Chondrocyte (in vitro differentiated cells): ENCODE data around the gene TMEM205. TPM values are rescaled to one million over a fixed set of nuclear protein-coding genes. Genes with fewer than 3 reads are reported as not detected.

Experiments
- DNase-seq: peaks from one replicate; pipeline ENCODE4 v3.0.0; 2021; ENCODE audit warnings: mixed read lengths, low spot score
- H3K27ac Mint-ChIP-seq: one replicate; pipeline ENCODE4 v1.8.0; 2021; ENCODE audit warnings: mild to moderate bottlenecking, moderate library complexity, mixed read lengths; ENCODE audit not compliant: unreplicated experiment
- H3K27me3 Mint-ChIP-seq: 2 replicates; pipeline ENCODE4 v1.8.0; 2021; ENCODE audit warnings: low read depth, mixed read lengths
- H3K36me3 Mint-ChIP-seq: 2 replicates; pipeline ENCODE4 v1.8.0; 2021; ENCODE audit warnings: low read depth, mixed read lengths
- H3K4me1 Mint-ChIP-seq: 2 replicates; pipeline ENCODE4 v1.8.0; 2021; ENCODE audit warnings: low read depth, mild to moderate bottlenecking, mixed read lengths
- H3K4me3 Mint-ChIP-seq: one replicate; pipeline ENCODE4 v1.8.0; 2021; ENCODE audit warnings: mild to moderate bottlenecking, moderate library complexity, mixed read lengths; ENCODE audit not compliant: unreplicated experiment
- H3K9me3 Mint-ChIP-seq: 2 replicates; pipeline ENCODE4 v1.8.0; 2021; ENCODE audit warnings: low read depth, mixed read lengths
- total RNA-seq: library from RNA; stranded (reverse); gene quantifications from 3 replicates; pipeline ENCODE4 v1.2.1, GENCODE V29; 2021
- TF ChIP-seq, protein P1 (sequence below): fragments of 200-600 bp; sonication (generic); IDR thresholded peaks from 2 replicates; pipeline ENCODE4 v1.5.0; 2021; ENCODE audit warnings: antibody characterized with exemption, mild to moderate bottlenecking, moderate library complexity

Gene TMEM205
- total RNA-seq, 1 donor from 2014 or later: 39.2 TPM

DNA sequence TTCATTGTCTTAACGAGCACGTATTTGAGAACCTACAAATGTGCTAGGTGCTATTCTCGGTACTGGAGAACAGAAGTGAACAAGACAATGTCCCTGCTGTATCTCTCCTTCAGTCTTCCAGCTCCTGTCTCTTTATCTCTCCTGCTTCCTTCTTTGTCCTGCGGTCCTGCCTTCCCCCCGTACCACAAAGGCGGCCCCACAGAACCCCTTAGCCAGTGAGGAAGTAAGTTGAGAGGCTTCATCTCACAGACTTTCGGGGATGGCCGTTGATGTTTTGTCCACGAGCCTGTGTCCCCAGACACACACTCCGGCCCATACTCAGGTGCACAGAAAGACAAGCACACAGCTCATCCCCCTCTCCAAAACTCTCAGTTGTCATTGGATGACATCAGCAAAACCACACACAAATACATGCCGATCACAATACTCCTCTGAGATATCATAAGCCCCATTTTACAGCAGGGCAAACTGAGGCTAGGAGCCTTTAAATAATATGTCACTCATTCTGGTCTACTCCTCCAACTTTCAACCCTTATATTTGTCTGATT is 27.9 kb upstream of the TMEM205 start:
- DNase-seq: no peak
- no peaks in the 10 kb centered on the region for H3K36me3 Mint-ChIP-seq
- peaks cover 28% of the 10 kb centered on the region for H3K4me1 Mint-ChIP-seq
- TF ChIP-seq, protein P1, sequence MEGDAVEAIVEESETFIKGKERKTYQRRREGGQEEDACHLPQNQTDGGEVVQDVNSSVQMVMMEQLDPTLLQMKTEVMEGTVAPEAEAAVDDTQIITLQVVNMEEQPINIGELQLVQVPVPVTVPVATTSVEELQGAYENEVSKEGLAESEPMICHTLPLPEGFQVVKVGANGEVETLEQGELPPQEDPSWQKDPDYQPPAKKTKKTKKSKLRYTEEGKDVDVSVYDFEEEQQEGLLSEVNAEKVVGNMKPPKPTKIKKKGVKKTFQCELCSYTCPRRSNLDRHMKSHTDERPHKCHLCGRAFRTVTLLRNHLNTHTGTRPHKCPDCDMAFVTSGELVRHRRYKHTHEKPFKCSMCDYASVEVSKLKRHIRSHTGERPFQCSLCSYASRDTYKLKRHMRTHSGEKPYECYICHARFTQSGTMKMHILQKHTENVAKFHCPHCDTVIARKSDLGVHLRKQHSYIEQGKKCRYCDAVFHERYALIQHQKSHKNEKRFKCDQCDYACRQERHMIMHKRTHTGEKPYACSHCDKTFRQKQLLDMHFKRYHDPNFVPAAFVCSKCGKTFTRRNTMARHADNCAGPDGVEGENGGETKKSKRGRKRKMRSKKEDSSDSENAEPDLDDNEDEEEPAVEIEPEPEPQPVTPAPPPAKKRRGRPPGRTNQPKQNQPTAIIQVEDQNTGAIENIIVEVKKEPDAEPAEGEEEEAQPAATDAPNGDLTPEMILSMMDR: no peak
- peak overlapping the region; percentile 8 for H3K27ac Mint-ChIP-seq
- H3K4me3 Mint-ChIP-seq: no peak overlapping the region
- H3K27me3 Mint-ChIP-seq: no peaks in the 10 kb centered on the region
- no peaks in the 10 kb centered on the region for H3K9me3 Mint-ChIP-seq

DNA sequence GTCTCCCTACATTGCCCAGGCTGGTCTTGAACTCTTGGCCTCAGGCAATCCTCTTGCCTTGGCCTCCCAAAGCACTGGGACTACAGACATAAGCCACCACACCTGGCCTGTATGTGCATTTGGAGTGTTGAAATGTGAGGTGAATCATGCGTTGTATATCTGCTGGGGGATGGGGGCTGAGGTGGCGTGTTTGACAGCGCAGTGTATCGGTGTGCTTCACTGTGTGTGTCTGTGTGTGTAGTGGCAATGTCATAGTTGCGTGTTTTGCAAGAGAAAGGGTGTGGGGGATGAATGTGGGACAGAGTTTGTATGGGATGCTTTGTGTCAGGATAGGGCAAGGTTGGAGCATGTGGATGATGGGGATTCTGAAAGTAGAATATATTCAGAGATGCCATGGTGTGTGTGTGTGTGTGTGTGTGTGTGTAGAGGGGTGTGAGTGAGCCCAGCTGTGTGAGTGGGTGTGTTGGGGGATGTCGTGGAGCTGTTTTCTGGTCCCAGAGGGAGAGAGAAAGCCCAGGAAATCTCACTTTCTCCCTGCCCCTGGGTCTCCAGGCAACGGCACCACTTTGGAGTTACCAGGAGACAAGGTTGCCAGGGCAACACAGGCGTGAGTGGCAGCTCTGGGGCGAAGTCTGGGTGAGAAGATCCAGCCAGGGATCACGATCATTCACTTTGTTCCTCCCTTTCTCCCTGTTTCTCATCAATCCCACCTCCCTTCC is 27.3 kb upstream of the TMEM205 start:
- peaks cover 22% of the 10 kb centered on the region for H3K4me1 Mint-ChIP-seq
- no peak for DNase-seq

DNA sequence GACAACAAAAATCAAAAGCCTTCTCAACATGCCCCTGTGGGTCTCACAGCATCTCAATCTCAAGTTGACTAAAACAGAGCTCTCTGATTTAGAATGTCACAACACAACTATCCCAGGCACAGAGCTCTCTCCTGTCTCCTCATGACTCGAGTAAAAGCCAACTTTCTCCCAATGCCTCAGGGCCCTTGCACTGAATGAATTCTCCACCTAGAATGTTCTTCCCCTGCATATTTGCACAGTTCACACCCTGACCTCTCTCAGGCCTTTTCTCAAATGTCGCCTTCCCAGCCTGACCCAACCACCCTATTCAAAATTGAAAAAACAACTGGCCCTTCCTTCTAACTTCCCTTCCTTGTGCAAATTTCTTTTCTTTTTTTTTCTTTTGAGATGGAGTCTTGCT is 24.7 kb upstream of the TMEM205 start:
- Mint-ChIP-seq H3K9me3 (no peaks in the 10 kb centered on the region), H3K36me3 (no peaks in the 10 kb centered on the region), H3K4me3 (no peak overlapping the region), H3K27ac (no peak overlapping the region), H3K27me3 (no peaks in the 10 kb centered on the region), H3K4me1 (peaks cover 3% of the 10 kb centered on the region)
- DNase-seq: no peak
- TF ChIP-seq, protein P1: no peak

More for the DNA sequence above, 27.3 kb upstream of the TMEM205 start:
- Mint-ChIP-seq H3K27ac (no peak overlapping the region), H3K36me3 (no peaks in the 10 kb centered on the region), H3K9me3 (no peaks in the 10 kb centered on the region), H3K27me3 (no peaks in the 10 kb centered on the region), H3K4me3 (no peak overlapping the region)
- TF ChIP-seq, protein P1: no peak

DNA sequence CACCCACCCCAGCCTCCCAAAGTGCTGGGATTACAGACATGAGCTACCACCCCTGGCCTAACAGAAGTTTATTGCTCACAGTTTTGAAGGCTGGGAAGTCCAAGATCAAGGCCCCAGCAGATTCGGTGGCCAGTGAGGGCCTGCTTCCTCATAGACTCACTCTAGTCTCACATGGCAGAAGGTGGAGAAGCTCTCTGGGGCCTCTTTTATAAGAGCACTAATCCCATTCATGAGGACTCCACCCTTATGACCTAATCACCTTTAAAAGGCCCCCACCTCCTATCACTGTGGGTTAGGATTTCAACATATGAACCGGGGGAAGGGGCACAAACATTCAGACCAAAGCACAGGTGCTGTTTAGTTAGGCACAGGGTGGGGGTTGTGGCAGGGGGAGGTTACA is 21.5 kb upstream of the TMEM205 start:
- DNase-seq: no peak
- no peaks in the 10 kb centered on the region for H3K4me1 Mint-ChIP-seq
- TF ChIP-seq, protein P1: no peak
- no peak overlapping the region for H3K27ac Mint-ChIP-seq
- H3K4me3 Mint-ChIP-seq: no peak overlapping the region
- H3K9me3 Mint-ChIP-seq: no peaks in the 10 kb centered on the region
- peaks cover 9% of the 10 kb centered on the region for H3K36me3 Mint-ChIP-seq
- no peaks in the 10 kb centered on the region for H3K27me3 Mint-ChIP-seq

DNA sequence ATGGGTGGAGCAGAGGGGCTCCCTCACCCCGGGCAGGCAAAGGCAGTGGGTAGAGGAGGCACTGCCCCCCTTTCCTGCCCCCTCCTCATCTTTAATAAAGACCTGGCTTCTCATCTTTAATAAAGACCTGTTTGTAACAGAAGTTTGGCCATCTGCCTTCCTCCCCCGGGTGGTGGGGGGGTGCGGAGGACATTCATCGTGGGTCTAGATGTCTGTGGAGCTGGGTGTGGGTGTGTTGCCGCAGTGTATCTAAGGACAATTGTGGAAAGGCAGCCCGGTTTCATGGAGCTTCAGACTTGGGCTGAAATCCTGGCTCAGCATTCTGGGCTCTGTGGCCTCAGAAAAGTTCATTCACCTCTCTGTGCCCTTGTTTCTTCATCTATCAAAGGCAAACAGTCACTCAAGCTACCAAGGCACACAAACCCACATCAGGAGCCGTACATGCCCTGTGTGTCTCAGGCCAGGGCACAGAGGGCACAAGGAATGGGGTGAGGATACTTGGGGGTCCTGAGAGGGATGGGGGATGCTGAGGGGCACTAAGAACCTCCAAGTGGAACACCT is 19.6 kb upstream of the TMEM205 start:
- DNase-seq: no peak
- Mint-ChIP-seq H3K9me3 (no peaks in the 10 kb centered on the region), H3K27me3 (no peaks in the 10 kb centered on the region), H3K4me1 (no peaks in the 10 kb centered on the region), H3K27ac (no peak overlapping the region), H3K4me3 (no peak overlapping the region), H3K36me3 (peaks cover 15% of the 10 kb centered on the region)
- TF ChIP-seq, protein P1: no peak
